Activated CD8-positive, alpha-beta T cell treated with anti-CD3 and anti-CD28 coated beads for 36 hours (primary cell): Measurements from ENCODE around the gene TMEM273. TPM values are rescaled to one million over a fixed set of nuclear protein-coding genes. Genes with fewer than 3 reads are reported as not detected.
A peak's percentile ranks its signal among the peaks of the same experiment; 100 is the strongest.

Experiments
- ATAC-seq: fragments of 200-7000 bp; cut with Tn5 transposase; one replicate; pipeline ENCODE4 v1.10.0; 2021; ENCODE audit warnings: mild to moderate bottlenecking, moderate library complexity
- CTCF ChIA-PET: fragments of 350-600 bp; sonication (Branson Sonifier 250); formaldehyde crosslinking; loops from one replicate; lab custom pipeline; 2021; ENCODE audit warnings: antibody characterized with exemption; lab: Charles Lee
- POLR2A ChIA-PET: fragments of 350-600 bp; sonication (Branson Sonifier 250); formaldehyde crosslinking; loops from one replicate; lab custom pipeline; 2021; ENCODE audit warnings: antibody characterized with exemption; lab: Charles Lee
- DNase-seq: peaks from one replicate; pipeline ENCODE4 v3.0.0-alpha.2; 2020
- H3K27ac Mint-ChIP-seq: one replicate; pipeline ENCODE4 v1.8.0; 2021; ENCODE audit warnings: mild to moderate bottlenecking, mixed read lengths
- H3K27me3 Mint-ChIP-seq: one replicate; pipeline ENCODE4 v1.8.0; 2021; ENCODE audit warnings: mixed read lengths
- H3K36me3 Mint-ChIP-seq: one replicate; pipeline ENCODE4 v1.8.0; 2021; ENCODE audit warnings: low read depth, mixed read lengths
- H3K4me1 Mint-ChIP-seq: one replicate; pipeline ENCODE4 v1.8.0; 2021; ENCODE audit warnings: low read depth, mixed read lengths
- H3K4me3 Mint-ChIP-seq: one replicate; pipeline ENCODE4 v1.8.0; 2021; ENCODE audit warnings: mild to moderate bottlenecking, moderate library complexity, mixed read lengths
- H3K9me3 Mint-ChIP-seq: one replicate; pipeline ENCODE4 v1.8.0; 2021; ENCODE audit warnings: mixed read lengths
- intact Hi-C: fragments of 100-400 bp; cut with micrococcal nuclease; formaldehyde crosslinking; loops from one replicate; pipeline ENCODE4 v1.10.0; 2022
- total RNA-seq, 2 experiments: library from RNA; stranded (reverse); gene quantifications; one replicate each; pipeline ENCODE4 v1.2.3, GENCODE V29; 2021
- TF ChIP-seq, protein P1 (sequence below): fragments of 200-600 bp; IDR thresholded peaks from one replicate; pipeline ENCODE4 v1.8.0; 2022; ENCODE audit warnings: antibody characterized with exemption, mild to moderate bottlenecking

The TMEM273 gene
- total RNA-seq, 2 experiments from 2014 or later, result 16.6 to 19.0 TPM

DNA sequence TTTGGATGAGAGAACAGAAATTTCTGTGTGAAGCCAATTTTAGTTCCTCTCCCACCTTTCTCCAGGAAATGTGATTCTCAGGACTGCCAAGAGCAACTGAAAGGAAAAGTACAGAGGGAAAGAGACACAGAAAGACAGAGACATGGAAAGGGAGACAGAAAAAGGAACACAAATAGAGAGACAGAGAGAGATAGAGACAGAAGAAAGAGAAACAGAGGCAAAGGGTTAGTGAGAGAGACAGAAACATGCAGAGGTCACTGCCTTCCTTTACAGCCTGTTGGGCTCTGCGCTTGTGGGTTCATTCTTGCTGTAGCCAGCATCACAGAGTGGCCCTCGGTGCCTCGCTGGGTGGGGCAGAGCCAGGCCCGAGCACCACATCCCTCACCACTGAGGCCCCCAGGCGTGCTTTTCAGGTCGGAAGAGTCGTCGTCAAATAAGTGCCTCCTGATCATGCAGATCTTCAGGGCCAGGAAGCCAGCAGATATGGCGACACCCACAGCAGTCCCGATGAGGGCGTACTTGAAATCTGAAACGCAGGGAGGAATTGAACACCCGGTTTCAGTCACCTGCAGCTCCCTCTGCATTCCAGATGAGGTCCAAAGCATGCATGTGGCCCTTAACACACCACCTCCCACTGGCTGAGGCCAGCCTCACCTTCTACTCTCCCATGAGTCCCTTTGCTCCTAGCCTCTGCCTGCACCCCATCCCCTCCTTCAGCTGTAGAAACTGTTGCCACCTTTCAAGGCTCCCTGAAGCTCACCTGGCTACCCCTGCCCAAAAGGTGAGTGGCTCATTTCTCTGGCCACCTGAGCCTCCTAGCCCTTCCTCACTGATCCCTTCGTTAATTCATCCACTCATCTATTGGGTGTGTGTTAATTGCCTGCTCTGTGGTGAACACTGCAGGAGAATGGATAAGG is 21.4 kb downstream of the TMEM273 start:
- ChIA-PET CTCF (no interaction called here), POLR2A (no interaction called here)
- ATAC-seq (no peak), DNase-seq (no peak)
- TF ChIP-seq, protein P1, sequence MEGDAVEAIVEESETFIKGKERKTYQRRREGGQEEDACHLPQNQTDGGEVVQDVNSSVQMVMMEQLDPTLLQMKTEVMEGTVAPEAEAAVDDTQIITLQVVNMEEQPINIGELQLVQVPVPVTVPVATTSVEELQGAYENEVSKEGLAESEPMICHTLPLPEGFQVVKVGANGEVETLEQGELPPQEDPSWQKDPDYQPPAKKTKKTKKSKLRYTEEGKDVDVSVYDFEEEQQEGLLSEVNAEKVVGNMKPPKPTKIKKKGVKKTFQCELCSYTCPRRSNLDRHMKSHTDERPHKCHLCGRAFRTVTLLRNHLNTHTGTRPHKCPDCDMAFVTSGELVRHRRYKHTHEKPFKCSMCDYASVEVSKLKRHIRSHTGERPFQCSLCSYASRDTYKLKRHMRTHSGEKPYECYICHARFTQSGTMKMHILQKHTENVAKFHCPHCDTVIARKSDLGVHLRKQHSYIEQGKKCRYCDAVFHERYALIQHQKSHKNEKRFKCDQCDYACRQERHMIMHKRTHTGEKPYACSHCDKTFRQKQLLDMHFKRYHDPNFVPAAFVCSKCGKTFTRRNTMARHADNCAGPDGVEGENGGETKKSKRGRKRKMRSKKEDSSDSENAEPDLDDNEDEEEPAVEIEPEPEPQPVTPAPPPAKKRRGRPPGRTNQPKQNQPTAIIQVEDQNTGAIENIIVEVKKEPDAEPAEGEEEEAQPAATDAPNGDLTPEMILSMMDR, result no peak
- intact Hi-C loops, result no loop called here
- Mint-ChIP-seq H3K4me3 (no peak overlapping the region), H3K4me1 (peaks cover 12% of the 10 kb centered on the region), H3K9me3 (no peaks in the 10 kb centered on the region), H3K27ac (peak overlapping the region; percentile 37), H3K27me3 (no peaks in the 10 kb centered on the region), H3K36me3 (no peaks in the 10 kb centered on the region)

DNA sequence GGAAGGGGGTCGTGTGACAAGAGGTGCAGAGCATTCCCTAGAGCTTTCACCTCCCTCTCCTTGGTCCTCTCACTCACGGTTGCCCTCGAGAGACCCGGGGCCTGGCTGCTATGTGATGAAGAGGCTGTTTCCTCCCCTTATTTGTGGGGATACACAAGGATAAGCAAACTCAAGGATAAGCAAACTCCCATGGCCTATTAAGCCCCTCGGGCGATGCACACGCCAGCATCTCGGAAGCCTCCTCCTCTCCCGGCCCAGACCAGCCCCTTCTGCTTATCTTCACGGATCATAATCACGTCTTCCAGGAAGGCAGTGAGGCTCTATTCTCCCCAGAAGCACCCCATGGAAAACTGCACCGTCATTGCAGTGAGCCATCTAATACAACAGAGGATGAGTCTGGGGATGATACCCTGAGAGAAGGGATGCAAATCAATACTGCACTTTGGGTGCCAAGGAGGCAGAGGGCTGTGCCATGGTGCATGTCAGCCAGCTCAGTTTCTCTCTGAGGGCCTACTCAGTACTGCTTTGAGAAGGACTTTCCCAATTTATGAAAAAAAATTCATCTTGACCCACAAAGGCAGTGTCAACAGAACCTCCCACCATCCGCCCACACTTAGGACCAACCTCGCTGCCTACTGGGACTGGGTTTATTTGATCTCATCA is 22.2 kb downstream of the TMEM273 start:
- TF ChIP-seq, protein P1, result no peak
- intact Hi-C loops, result no loop called here
- no peaks in the 10 kb centered on the region for H3K9me3 Mint-ChIP-seq
- H3K36me3 Mint-ChIP-seq, result no peaks in the 10 kb centered on the region
- ATAC-seq (no peak), DNase-seq (no peak)
- ChIA-PET POLR2A (no interaction called here), CTCF (no interaction called here)
- H3K27me3 Mint-ChIP-seq, result no peaks in the 10 kb centered on the region
- peaks cover 12% of the 10 kb centered on the region for H3K4me1 Mint-ChIP-seq
- no peak overlapping the region for H3K4me3 Mint-ChIP-seq
- H3K27ac Mint-ChIP-seq, result peak overlapping the region; percentile 27

DNA sequence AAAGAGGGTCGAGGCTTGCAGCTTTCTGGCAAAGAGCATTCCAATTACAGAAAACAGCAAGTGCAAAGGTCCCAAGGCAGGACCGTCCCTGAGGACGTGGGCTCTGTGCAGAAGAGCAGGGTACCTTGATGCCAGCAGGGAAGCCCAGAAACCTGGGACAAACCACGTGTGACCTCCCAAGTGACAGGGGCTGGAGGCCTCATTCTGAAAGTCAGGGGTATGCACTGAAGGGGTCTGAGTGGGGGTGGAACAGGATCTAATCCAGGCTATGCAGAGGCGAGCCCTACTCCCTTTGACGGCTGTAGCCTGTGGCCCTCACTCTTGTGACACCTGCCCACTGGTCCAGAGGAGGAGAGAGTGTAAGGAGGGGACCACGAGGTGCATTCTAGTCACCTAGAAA is 22.9 kb downstream of the TMEM273 start:
- no peaks in the 10 kb centered on the region for H3K9me3 Mint-ChIP-seq
- CTCF ChIA-PET, result interaction anchor here (1.1 to 2.2 kb wide), 2 partner anchors 506 to 507 kb away, joined by 4 to 10 read pairs; no protein-coding TSS in a partner anchor
- intact Hi-C loops, result no loop called here
- H3K27me3 Mint-ChIP-seq, result no peaks in the 10 kb centered on the region
- DNase-seq (no peak), ATAC-seq (no peak)
- no peak overlapping the region for H3K4me3 Mint-ChIP-seq
- H3K27ac Mint-ChIP-seq, result no peak overlapping the region
- H3K4me1 Mint-ChIP-seq, result peaks cover 12% of the 10 kb centered on the region
- POLR2A ChIA-PET, result no interaction called here
- no peaks in the 10 kb centered on the region for H3K36me3 Mint-ChIP-seq
- TF ChIP-seq, protein P1, result no peak

DNA sequence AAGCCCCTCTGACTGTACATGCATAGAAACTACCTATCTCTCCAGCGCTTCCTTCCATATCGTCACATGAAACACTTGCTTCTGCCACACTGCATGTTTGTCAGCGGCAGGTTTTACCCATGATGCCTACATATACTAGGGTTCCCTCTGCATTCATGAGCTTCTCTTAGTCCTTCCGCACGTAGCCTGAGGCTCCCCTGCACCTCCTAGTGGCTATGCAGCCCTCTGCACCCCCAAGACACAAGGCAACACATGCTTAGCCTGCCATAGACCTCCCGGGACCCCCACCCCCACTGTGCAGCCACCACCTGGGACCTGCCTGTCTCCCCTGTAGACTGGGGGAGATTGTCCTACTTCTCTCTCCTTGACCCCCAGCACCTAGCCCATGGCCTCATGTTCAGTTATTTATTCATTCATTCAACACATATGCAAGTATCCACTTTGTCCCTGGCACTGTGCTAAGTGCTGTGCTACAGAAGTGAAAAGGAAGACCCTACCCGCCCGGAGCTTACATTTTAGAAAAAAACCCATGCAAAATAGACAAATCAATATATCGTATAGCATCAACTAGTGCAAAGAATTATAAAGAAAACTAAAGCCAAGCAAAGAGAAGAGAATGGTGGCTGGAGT is 23.5 kb downstream of the TMEM273 start:
- TF ChIP-seq, protein P1, result peak; percentile 64
- Mint-ChIP-seq H3K36me3 (no peaks in the 10 kb centered on the region), H3K27me3 (no peaks in the 10 kb centered on the region), H3K27ac (no peak overlapping the region), H3K4me1 (peaks cover 12% of the 10 kb centered on the region), H3K9me3 (no peaks in the 10 kb centered on the region), H3K4me3 (no peak overlapping the region)
- ATAC-seq, result peak; percentile 96
- intact Hi-C loops, result loop anchor here (5.0 kb wide), 1 partner anchor 182 kb away; no protein-coding TSS in a partner anchor
- CTCF ChIA-PET, result interaction anchor here (0.9 to 2.2 kb wide), 6 partner anchors 24 to 509 kb away, joined by 3 to 10 read pairs (median 4); no protein-coding TSS in a partner anchor
- POLR2A ChIA-PET, result interaction anchor here (1.4 kb wide), 1 partner anchor 9 kb away, joined by 5 read pairs; no protein-coding TSS in a partner anchor
- DNase-seq, result peak; percentile 66
